ACC112 (cell line): ENCODE measurements around the gene PNP.

Experiments used
- H2AFZ ChIP-seq: fragments of 200-600 bp; sonication (generic); one replicate; pipeline ENCODE4 v1.6.0; 2017; ENCODE audit warnings: antibody characterized with exemption, low read length; ENCODE audit not compliant: unreplicated experiment
- H3K27ac ChIP-seq: fragments of 200-600 bp; sonication (generic); 2 replicates; pipeline ENCODE4 v1.5.1; 2014; ENCODE audit warnings: low read depth, mild to moderate bottlenecking, antibody characterized with exemption, low read length, moderate library complexity
- H3K27me3 ChIP-seq: fragments of 200-600 bp; sonication (generic); 2 replicates; pipeline ENCODE4 v1.6.1; 2014; ENCODE audit warnings: mild to moderate bottlenecking, antibody characterized with exemption, low read length, moderate library complexity, mixed read lengths; ENCODE audit not compliant: insufficient read depth
- H3K36me3 ChIP-seq: fragments of 200-600 bp; sonication (generic); 2 replicates; pipeline ENCODE4 v1.6.1; 2016; ENCODE audit warnings: mild to moderate bottlenecking, antibody characterized with exemption, low read length, moderate library complexity, mixed read lengths; ENCODE audit not compliant: insufficient read depth
- H3K4me1 ChIP-seq: fragments of 200-600 bp; sonication (generic); one replicate; pipeline ENCODE4 v1.6.1; 2016; ENCODE audit warnings: low read length, mixed read lengths; ENCODE audit not compliant: insufficient read depth, unreplicated experiment, control insufficient read depth
- H3K4me3 ChIP-seq: fragments of 200-600 bp; sonication (generic); 2 replicates; pipeline ENCODE4 v1.5.1; 2014; ENCODE audit warnings: mild to moderate bottlenecking, low read depth, low read length
- H3K79me2 ChIP-seq: fragments of 200-600 bp; sonication (generic); one replicate; pipeline ENCODE4 v1.6.0; 2016; ENCODE audit warnings: low read length; ENCODE audit not compliant: control insufficient read depth, unreplicated experiment, insufficient read depth

PNP gene

DNA sequence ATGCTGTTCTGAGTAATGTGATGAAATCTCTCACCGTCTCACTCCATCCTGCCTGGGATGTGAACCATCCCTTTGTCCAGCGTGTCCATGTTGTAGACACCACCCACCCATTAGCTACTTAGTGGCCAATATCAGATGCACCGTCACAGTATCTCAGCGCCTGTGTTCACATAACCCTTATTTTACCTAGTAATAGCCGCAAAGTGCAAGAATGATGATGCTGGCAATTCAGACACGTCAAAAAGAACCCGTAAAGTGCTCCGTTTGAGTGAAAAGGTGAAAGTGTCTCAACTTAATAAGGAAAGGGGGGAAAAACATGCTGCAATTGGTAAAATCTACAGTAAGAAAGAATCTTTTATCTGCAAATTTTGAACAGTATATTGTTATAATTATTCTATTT lies 39.2 kb downstream of the PNP start:
- Histone ChIP-seq H3K27ac (no peak overlapping the region), H3K79me2 (no peaks in the 10 kb centered on the region), H3K4me3 (no peak overlapping the region), H3K36me3 (no peaks in the 10 kb centered on the region), H3K27me3 (no peaks in the 10 kb centered on the region), H3K4me1 (peaks cover 11% of the 10 kb centered on the region), H2AFZ (no peak overlapping the region)

DNA sequence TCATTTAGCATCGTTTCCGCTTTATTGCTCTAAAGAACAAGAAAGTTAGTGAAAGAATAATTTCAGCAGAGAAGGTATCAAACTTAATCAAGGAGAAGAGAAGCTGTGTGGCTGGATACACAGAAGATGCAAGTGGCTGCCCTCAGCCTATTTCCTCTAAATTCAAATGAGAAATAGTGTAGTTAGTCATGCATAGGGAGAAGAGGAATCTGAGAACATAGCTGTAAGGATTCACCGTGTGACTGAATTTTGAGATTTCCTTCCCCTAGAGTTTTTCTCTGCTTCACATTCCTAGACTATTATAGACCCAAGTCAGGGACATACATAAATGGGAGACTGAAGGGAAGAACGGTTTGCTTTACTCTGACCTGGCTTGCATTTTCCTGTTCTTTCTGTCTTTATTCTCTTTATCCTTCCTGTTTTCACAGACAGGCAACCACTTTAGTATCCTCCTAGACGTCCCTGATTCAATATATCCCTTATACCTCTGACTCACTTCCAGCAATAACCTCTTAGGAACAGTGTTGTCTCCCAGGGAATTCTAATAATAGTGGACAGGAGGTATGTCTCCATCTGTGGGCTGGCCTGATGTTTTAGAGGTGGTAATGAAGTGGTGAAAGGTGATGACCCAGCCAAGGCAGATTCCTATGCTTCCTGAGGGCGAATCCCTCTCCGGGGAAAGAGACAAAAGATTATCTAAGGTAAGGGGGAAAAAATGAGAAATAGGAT lies 43.1 kb downstream of the PNP start:
- peaks cover 24% of the 10 kb centered on the region for H3K4me1 ChIP-seq
- peak overlapping the region; percentile 59 for H3K27ac ChIP-seq
- H3K4me3 ChIP-seq, result no peak overlapping the region
- H2AFZ ChIP-seq, result peak overlapping the region; percentile 28
- H3K36me3 ChIP-seq, result no peaks in the 10 kb centered on the region
- H3K27me3 ChIP-seq, result no peaks in the 10 kb centered on the region
- H3K79me2 ChIP-seq, result no peaks in the 10 kb centered on the region

DNA sequence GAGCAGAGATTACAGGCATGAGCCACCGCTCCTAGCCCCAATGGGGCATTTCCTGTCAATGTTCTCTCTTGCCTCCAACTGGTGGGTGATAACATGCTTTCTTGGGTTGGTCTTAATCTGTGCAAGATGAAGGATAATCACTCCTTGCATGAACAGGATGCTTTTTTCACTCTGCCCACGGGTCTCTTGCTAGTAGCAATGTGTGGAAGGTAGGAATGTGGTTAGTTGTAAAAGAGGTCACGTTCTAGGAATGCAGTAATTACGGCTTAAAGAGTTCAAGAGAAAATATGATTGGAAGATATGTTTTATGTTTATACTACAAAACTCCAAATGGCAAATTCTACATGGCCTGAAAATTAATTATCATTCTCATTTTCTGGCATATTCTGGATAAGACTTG lies 46.6 kb downstream of the PNP start:
- Histone ChIP-seq H3K27ac (no peak overlapping the region), H3K27me3 (no peaks in the 10 kb centered on the region), H2AFZ (no peak overlapping the region), H3K4me1 (peaks cover 29% of the 10 kb centered on the region), H3K79me2 (no peaks in the 10 kb centered on the region), H3K36me3 (no peaks in the 10 kb centered on the region), H3K4me3 (no peak overlapping the region)

DNA sequence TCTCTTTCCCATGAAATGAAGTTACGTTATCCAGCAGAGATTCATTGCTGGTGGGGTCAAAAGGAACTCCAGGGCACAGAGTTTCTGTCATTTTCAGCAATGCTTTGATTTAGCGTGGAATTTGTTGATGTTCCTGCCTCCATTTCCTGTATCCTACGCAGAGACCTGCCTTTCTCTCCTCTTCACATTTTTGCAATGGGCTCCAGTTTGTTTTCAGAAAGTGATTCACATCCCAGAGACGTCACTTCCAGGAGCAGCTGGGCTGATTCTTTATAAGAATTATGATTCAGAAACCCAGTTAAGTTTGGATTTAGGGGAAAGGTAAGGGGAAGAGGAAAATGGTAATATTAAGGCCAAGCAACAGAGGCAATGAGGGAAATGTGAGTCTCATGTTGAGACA lies 47.7 kb downstream of the PNP start:
- Histone ChIP-seq H3K4me1 (peaks cover 26% of the 10 kb centered on the region), H3K4me3 (peak overlapping the region; percentile 27; the same call in 1 of the 2 replicates), H3K36me3 (no peaks in the 10 kb centered on the region), H2AFZ (peak overlapping the region; percentile 92), H3K27me3 (no peaks in the 10 kb centered on the region), H3K27ac (peak overlapping the region; percentile 86), H3K79me2 (no peaks in the 10 kb centered on the region)

DNA sequence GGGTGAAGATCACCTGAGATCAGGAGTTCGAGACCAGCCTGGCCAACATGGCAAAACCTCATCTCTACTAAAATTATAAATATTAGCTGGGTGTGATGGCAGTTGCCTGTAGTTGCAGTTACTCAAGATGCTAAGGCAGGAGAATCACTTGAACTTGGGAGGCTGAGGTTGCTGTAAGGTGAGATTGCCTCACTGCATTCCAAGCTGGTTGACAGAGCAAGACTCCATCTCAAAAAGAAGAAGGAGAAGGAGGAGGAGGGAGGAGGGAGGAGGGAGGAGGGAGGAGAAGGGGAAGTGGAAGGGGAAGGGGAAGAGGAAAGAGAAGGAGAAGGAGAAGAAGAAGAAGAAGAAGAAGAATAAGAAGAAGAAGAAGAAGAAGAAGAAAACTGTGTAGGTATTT lies 53.1 kb downstream of the PNP start:
- H3K27me3 ChIP-seq, result no peaks in the 10 kb centered on the region
- H3K4me3 ChIP-seq, result no peak overlapping the region
- peaks cover 5% of the 10 kb centered on the region for H3K4me1 ChIP-seq
- H2AFZ ChIP-seq, result no peak overlapping the region
- no peak overlapping the region for H3K27ac ChIP-seq
- no peaks in the 10 kb centered on the region for H3K79me2 ChIP-seq
- H3K36me3 ChIP-seq, result no peaks in the 10 kb centered on the region

DNA sequence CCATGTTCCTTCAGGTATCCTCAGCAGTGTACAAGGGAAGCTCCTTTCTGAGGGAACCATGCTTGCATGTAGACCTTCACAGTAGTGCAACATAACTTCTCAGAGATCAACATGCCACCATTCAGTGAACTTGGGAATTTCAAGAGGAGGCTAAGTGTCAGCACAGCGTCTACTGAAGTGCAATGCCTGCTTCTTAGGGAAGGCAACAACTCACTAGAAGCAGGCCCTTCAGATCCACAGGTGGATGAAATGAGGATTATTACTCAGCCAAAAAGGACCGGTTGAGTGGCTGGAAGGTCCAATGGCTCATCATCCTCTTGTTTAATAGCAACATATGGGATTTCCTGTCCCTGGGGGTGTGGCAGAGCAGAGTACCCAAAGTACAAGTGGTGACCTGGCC lies 54.8 kb downstream of the PNP start:
- no peaks in the 10 kb centered on the region for H3K36me3 ChIP-seq
- no peak overlapping the region for H2AFZ ChIP-seq
- no peaks in the 10 kb centered on the region for H3K4me1 ChIP-seq
- H3K27me3 ChIP-seq, result no peaks in the 10 kb centered on the region
- H3K4me3 ChIP-seq, result no peak overlapping the region
- no peaks in the 10 kb centered on the region for H3K79me2 ChIP-seq
- H3K27ac ChIP-seq, result no peak overlapping the region
